Pancreas (tissue), 10 donors: ENCODE measurements around the gene CCL20. TPM values are rescaled to one million over a fixed set of nuclear protein-coding genes. Genes with fewer than 3 reads are reported as not detected.

ENCODE experiments used
- ATAC-seq, 4 donors: fragments of 200-7000 bp; cut with Tn5 transposase; one replicate each; pipeline versions ENCODE4 v1.8.0 to v1.9.1; 2020; ENCODE audit warnings: mild to moderate bottlenecking in 4 of 4, moderate library complexity in 4 of 4
- DNase-seq, 6 donors: peaks; one replicate each; pipeline ENCODE4 v3.0.0-alpha.2; 2020
- FAIRE-seq: peaks from 2 replicates; lab custom pipeline; 2012; peaks lifted over from hg19 to GRCh38; lab: Jason Lieb, UNC
- H3K27ac ChIP-seq, 4 donors: fragments of 200-600 bp; sonication (generic); 1 replicate in 3 of 4; 2 replicates in 1 of 4; pipeline versions ENCODE4 v1.5.0 to v1.8.0; 2020
- H3K27me3 ChIP-seq, 4 donors: fragments of 200-600 bp; one replicate each; pipeline ENCODE4 v1.8.0; 2021
- H3K36me3 ChIP-seq, 3 donors: fragments of 200-600 bp; sonication (generic) in 1 of 3; one replicate each; pipeline versions ENCODE4 v1.5.0 to v1.8.0; 2020 to 2021
- H3K4me1 ChIP-seq, 3 donors: fragments of 200-600 bp; one replicate each; pipeline ENCODE4 v1.8.0; 2021
- H3K4me3 ChIP-seq, 4 donors: fragments of 200-600 bp; sonication (generic) in 2 of 4; one replicate each; pipeline versions ENCODE4 v1.5.0 to v1.8.0; 2020 to 2021
- H3K9me3 ChIP-seq, 4 donors: fragments of 200-600 bp; one replicate each; pipeline ENCODE4 v1.8.0; 2021
- CTCF ChIP-seq, 4 donors: fragments of 200-600 bp; sonication (generic) in 3 of 4; IDR thresholded peaks; one replicate each; pipeline versions ENCODE4 v1.5.0 to v1.8.0; 2021; ENCODE audit warnings: antibody characterized with exemption in 4 of 4
- WGBS, 2 donors: extraction: QIAGEN DNeasy Blood & Tissue Kit; methylation state at CpG; one replicate each; pipeline ENCODE4 v1.1.7; 2013; 5-methylcytosine and 5-hydroxymethylcytosine counted together
- intact Hi-C, 3 donors: fragments of 100-400 bp; cut with DNase I; formaldehyde crosslinking; loops; one replicate each; pipeline versions ENCODE4 v1.11.1 to v1.14.2; 2022
- polyA plus RNA-seq, 2 donors: library from polyadenylated mRNA; stranded (reverse); fragments of 200-250 nt; gene quantifications; one replicate each; pipeline ENCODE4 v1.2.3, GENCODE V29; 2013
- total RNA-seq, 6 donors: library from RNA; stranded (reverse); fragmentation: NEBNext Ultra II Directional in 4 of 6; extraction: Animal tissue kit (Norgen Biotek cat#: 25700) in 4 of 6; gene quantifications; one replicate each; pipeline versions ENCODE4 v1.2.1 to v1.2.4, GENCODE V29; 2021 to 2023
- donor health status: healthy with polysubstance abuse.
- donor health status: DM: no; HTN: no; CAD: no; lungs with moderate emphysema.
- donor health status: DM: no; HTN: no; CAD: no.
- donor health status: control.
- donor health status: control.
- donor health status: Bipolar disorder and iron deficiency.
- donor health status: DM: yes; HTN: yes; CAD: no.
- donor health status: DM: no; HTN: no; CAD: no.
- donor health status: DM: no; HTN: no; CAD: no.
- donor health status: DM: yes; HTN: yes; CAD: no.

CCL20 gene
- total and polyA plus RNA-seq, 8 donors, result 0.23 to 8.8 (median 0.75) TPM; not detected in 1

- FAIRE-seq (no peak), ATAC-seq (no peak), DNase-seq (no peak)
- no peaks in the 10 kb centered on the region for H3K9me3 ChIP-seq
- no peaks in the 10 kb centered on the region for H3K4me1 ChIP-seq
- no peaks in the 10 kb centered on the region for H3K36me3 ChIP-seq
- H3K4me3 ChIP-seq, result no peak overlapping the region
- no peaks in the 10 kb centered on the region for H3K27me3 ChIP-seq
- intact Hi-C loops, result no loop called here
- WGBS, 2 donors, result 87% methylated on average over 2 of the region's 2 CpGs
- H3K27ac ChIP-seq, result no peak overlapping the region
- no peak for TF ChIP-seq CTCF (IDR thresholded peaks at IDR 0.05)
These were observed 43.1 kb downstream of the CCL20 start for GRCh38 chr2:227856697-227857096.

DNA sequence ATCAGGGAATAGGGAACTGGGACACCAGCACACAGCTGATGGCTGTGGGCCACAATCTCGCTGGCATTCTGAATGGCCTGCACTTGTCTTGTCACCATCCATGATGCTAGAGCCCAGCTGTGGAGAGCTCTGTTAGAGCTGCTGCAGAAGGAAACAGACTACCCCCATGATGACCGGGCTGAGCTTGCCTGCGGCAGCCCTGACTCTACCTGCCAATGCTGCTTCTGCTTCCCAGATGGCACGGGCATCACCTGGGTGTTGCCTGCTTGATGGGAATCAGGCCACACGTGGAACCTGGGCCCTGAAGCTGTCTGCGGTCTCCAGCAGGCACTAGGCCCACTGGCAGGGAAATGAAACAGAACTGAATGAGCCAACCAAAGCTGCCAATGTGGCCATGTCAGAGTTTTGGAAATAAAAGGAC lies 46.6 kb downstream of the CCL20 start:
- ATAC-seq (no peak), DNase-seq (no peak), FAIRE-seq (no peak)
- H3K36me3 ChIP-seq, result no peaks in the 10 kb centered on the region
- H3K4me1 ChIP-seq, result no peaks in the 10 kb centered on the region
- H3K27me3 ChIP-seq, result no peaks in the 10 kb centered on the region
- WGBS, 2 donors, result 76 to 88% methylated on average over 6 of the region's 6 CpGs
- no peak overlapping the region for H3K27ac ChIP-seq
- no peak for TF ChIP-seq CTCF (IDR thresholded peaks at IDR 0.05)
- H3K4me3 ChIP-seq, result no peak overlapping the region
- no peaks in the 10 kb centered on the region for H3K9me3 ChIP-seq
- intact Hi-C loops, result no loop called here

DNA sequence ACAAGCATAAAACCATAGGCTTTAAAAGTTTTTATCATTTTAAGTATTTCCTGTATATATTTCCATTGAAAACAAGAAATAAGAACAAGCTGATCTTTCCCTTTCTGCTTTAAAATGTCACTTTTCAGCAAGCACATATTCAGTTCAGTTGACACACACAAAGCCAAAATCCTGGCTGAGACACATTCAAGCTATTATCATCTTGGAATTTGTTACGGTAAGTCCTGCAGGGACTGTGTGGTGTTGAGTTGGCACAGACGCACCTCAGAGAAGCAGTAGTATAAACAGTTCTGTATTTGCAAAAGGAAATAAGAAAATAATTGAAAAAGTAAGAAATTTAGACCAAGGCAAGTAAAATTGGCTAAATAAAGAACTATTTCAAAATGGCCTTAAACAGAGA lies 47.4 kb downstream of the CCL20 start:
- H3K9me3 ChIP-seq, result no peaks in the 10 kb centered on the region

GRCh38 chr2:227862227-227862740 lies 48.6 kb downstream of the CCL20 start:
- peak in 3 of 4 donors; percentile 38 to 52 (median 50) for TF ChIP-seq CTCF (IDR thresholded peaks at IDR 0.05)
- intact Hi-C loops, result no loop called here
- Histone ChIP-seq H3K27ac (no peak overlapping the region), H3K4me3 (no peak overlapping the region), H3K36me3 (no peaks in the 10 kb centered on the region), H3K4me1 (no peaks in the 10 kb centered on the region), H3K27me3 (no peaks in the 10 kb centered on the region), H3K9me3 (no peaks in the 10 kb centered on the region)
- no peak for DNase-seq
- peak in 2 of 4 donors; percentile 39 to 55 for ATAC-seq
- WGBS, 2 donors, result 27 to 39% methylated on average over 8 of the region's 8 CpGs
- peak; percentile 66 for FAIRE-seq

More for the DNA sequence above, 47.4 kb downstream of the CCL20 start:
- Histone ChIP-seq H3K27ac (no peak overlapping the region), H3K27me3 (no peaks in the 10 kb centered on the region), H3K36me3 (no peaks in the 10 kb centered on the region), H3K4me1 (no peaks in the 10 kb centered on the region), H3K4me3 (no peak overlapping the region)
- intact Hi-C loops, result no loop called here
- no peak for ATAC-seq
- DNase-seq, result no peak
- FAIRE-seq, result no peak
- WGBS, 2 donors, result 68 to 78% methylated on average over 2 of the region's 2 CpGs
- no peak for TF ChIP-seq CTCF (IDR thresholded peaks at IDR 0.05)

GRCh38 chr2:227862741-227863588 lies 49.3 kb downstream of the CCL20 start:
- H3K9me3 ChIP-seq, result no peaks in the 10 kb centered on the region
- FAIRE-seq (no peak), ATAC-seq (peak in 2 of 4 donors; percentile 76), DNase-seq (no peak)
- 76% methylated on average over 7 of the region's 7 CpGs for WGBS, 2 donors
- no peak for TF ChIP-seq CTCF (IDR thresholded peaks at IDR 0.05)
- no peaks in the 10 kb centered on the region for H3K36me3 ChIP-seq
- intact Hi-C loops, result no loop called here
- H3K27ac ChIP-seq, result no peak overlapping the region
- no peaks in the 10 kb centered on the region for H3K27me3 ChIP-seq
- H3K4me3 ChIP-seq, result no peak overlapping the region
- H3K4me1 ChIP-seq, result no peaks in the 10 kb centered on the region
